LNCaP clone FGC (cell line): ENCODE measurements around the gene PHLDA2.
A peak's percentile ranks its signal among the peaks of the same experiment; 100 is the strongest.

ENCODE experiments used
- DNase-seq: peaks from one replicate; pipeline ENCODE4 v3.0.0-alpha.2; 2011; ENCODE audit warnings: low read depth
- H3K4me3 ChIP-seq: 2 replicates; pipeline ENCODE4 v1.5.1; 2011; ENCODE audit warnings: mild to moderate bottlenecking, low read depth, low read length, control low read depth
- TF ChIP-seq, protein P1 (sequence below): IDR thresholded peaks from 2 replicates; pipeline ENCODE4 v1.5.1; 2012; ENCODE audit warnings: mild to moderate bottlenecking; ENCODE audit not compliant: control insufficient read depth, insufficient read depth; ENCODE audit errors: extremely low read depth

Gene PHLDA2

DNA sequence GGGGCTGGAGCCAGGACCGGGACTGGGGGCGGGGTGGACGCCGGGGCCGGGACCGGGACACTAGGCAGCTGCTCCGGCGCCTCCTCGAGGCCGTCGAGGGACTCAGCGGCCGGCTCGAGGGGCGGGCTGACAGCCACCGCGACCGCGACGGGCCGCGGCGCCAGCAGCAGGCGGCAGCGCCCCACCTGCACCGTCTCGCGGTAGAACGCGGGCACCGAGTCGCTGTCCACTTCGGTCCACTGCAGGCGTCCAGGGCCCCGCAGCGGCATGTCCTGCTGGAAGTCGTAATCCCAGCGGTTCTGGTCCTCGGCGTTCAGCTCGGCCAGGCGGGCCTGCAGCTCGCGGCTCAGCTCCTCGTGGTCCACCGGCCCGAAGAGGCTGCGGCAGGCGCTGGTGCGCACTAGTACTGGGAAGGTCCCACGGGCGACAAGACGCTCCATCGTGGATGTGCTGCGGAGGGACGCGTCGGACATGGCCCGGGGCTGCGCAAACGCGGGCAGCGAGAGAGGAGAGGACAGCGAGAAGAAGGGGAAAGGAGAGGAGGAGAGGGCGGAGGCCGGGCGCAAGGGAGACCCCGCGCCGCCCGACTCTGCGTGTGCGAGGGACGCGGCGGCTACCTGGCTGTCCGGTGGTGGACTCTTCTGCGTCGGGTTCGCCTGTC lies 44.1 kb downstream of the PHLDA2 start:
- peak overlapping the region; percentile 58 for H3K4me3 ChIP-seq
- no peak for DNase-seq
- TF ChIP-seq, protein P1, sequence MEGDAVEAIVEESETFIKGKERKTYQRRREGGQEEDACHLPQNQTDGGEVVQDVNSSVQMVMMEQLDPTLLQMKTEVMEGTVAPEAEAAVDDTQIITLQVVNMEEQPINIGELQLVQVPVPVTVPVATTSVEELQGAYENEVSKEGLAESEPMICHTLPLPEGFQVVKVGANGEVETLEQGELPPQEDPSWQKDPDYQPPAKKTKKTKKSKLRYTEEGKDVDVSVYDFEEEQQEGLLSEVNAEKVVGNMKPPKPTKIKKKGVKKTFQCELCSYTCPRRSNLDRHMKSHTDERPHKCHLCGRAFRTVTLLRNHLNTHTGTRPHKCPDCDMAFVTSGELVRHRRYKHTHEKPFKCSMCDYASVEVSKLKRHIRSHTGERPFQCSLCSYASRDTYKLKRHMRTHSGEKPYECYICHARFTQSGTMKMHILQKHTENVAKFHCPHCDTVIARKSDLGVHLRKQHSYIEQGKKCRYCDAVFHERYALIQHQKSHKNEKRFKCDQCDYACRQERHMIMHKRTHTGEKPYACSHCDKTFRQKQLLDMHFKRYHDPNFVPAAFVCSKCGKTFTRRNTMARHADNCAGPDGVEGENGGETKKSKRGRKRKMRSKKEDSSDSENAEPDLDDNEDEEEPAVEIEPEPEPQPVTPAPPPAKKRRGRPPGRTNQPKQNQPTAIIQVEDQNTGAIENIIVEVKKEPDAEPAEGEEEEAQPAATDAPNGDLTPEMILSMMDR, result peak; percentile 60

DNA sequence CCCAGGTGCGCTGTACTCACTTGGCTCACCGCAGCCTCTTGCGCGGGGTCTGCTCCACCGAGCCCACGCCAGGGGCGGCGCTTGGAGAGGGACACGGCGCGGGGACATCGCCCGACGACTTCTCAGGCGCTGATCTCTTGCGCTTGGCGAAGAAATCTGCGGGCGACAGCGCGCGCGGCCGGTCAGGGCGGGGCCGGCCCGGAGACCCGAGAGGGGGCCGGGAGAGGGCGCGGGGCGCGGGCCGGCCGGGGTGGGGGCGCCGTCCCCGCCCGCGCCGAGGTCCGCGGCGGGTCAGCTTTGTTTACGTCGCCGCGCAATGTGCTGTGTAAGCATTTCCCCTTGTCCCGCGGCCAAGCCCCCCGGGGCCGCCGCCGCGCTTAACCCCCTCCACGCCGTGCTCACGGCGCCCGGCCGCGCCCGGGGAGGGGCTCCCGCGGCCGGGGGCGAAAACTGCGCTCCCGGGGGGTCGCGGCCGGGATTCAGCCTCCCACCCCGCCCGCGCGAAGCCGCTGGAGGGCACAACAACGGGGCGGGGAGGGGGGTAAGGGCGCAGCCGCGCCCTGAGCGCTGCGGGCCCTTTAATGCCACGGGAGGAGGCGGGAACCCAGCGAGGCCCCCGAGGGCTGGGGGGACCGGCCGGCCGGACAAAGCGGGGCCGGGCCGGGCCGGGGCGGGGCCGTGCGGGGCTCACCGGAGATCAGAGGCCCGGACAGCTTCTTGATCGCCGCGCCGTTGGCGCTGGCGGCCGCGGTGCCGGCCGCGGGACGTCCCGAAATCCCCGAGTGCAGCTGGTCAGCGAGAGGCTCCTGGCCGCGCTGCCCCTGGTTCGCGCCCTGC lies 45.0 kb downstream of the PHLDA2 start:
- peak overlapping the region; percentile 18; the same call in 1 of the 2 replicates for H3K4me3 ChIP-seq

DNA sequence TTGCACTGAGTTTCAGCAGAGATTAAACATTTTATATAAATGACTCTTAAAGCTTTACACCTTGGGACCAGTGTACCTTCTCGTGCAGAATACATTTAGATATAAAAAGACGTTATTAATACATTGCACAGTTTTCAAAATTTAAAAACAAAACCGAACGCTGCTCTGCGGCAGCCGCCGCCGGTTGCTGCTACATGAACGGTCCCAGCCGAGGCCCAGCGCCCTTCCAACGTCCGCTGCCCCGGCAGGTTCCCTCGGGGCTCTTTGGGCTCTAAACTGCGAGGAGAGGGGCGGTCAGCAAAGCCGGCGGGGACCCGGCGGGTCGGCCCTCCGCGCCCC lies 45.6 kb downstream of the PHLDA2 start:
- no peak overlapping the region for H3K4me3 ChIP-seq
- TF ChIP-seq, protein P1, result no peak
- DNase-seq, result no peak

More for the DNA sequence above, 45.0 kb downstream of the PHLDA2 start:
- TF ChIP-seq, protein P1, result no peak
- DNase-seq, result no peak

DNA sequence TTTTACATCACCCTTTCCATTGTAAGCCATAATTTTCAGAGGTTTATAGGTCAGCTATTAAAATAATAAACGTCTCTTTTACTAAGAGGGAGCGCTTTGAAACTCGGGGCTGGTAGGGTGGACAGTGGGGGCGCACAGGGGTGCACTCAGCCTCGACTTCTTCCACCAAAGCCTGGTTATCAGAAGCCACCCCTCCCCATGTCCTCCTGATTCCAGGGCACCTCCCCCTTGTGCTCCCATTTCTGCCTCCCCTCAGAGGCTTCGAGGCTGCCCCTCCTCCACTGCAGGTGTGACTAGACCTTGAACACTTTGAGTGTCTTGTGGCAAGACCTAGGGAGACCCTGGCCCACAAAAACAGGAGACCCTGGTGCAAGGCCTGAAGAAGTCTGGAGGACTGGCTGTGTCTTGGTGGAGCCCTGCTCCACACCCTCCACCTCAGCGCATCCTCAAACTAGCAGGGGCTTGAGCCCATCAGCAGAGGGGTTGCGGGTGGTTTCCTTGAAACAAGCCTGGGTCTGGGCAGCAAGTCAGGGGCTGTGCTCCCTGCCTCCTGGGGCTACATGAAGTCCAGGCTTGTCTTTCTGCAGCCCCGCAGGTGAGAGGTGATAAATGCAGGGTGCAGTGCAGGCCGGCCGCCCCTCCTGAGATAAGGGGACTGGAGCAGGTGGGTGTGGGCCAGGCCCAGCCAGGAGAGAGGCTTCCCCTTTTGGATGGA lies 46.7 kb downstream of the PHLDA2 start:
- no peak overlapping the region for H3K4me3 ChIP-seq
- TF ChIP-seq, protein P1, result no peak
- no peak for DNase-seq

DNA sequence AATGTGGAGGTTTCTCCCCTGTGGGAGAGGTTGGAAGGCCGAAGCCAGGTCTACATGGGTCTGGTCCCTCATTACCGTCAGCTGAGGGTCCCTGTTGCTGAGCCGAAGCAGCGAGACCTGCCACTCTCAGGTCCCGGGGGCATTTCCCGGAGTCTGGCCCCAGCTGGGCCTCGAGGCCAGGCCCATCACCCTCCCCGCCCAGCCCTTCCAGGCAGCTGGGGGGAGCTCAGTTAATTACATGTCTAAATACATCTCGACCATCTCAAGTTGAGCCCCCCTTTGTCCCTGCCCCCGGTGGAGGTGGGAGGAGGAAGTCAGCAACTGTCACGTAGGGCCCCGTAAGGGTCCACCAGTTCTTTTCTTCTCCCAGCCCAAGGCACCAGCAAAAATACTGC lies 47.2 kb downstream of the PHLDA2 start:
- TF ChIP-seq, protein P1, result no peak
- no peak for DNase-seq
- no peak overlapping the region for H3K4me3 ChIP-seq

DNA sequence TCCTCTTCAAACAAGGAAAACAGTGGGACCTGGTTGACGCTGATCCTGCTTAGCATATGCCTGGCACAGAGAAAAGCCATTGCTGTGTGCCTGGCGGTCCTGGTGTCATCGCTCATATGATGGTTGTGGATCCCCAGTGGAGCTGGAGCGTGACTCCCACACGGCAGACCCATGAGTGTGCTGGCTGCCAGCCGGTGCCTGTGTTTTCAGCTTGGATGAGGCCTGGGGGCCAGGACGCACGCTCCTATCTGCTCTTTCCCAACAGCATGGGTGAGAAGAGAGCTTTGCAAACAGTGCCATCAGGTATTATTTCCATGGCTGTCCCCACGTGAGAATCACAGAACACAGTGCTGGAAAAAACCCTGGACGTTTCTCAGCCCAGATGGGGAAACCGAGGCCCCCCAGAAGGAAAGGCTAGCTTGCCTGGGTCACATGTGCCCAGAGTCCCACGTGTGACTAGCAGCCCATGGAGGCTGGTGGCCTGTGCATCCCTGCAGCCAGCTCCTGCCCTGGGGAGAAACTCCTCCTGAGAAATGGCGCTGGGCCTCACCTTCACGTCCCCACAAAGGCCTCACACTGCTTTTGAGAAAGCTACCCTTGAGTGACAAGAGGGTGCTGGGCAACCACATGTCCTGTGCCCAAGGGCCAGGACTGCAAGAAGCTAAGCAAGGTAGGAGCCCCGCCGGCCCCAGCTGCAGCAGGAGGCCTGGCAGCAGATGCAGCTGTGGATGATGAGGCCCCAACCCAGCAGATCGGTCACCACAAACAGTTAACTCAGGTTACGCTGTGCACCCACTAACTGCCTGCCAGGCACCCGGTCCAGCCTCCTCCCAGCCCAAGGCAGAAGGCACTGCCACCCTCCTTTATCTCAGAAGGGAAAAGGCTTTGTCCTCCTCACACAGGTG lies 47.9 kb downstream of the PHLDA2 start:
- TF ChIP-seq, protein P1, result no peak
- DNase-seq, result no peak
- H3K4me3 ChIP-seq, result no peak overlapping the region
